Motor neuron (in vitro differentiated cells): ENCODE results near the gene CDCA7L. TPM values are rescaled to one million over a fixed set of nuclear protein-coding genes. Genes with fewer than 3 reads are reported as not detected.

Source experiments
- ATAC-seq, 8 experiments: fragments of 200-7000 bp; cut with Tn5 transposase; replicated peaks in 6 of 8; 2 replicates each; pipeline ENCODE4 v1.8.0; 2021; ENCODE audit warnings: mild to moderate bottlenecking in 8 of 8, moderate library complexity in 8 of 8
- H3K27ac ChIP-seq, 2 donors: fragments of 250-450 bp; sonication (Bioruptor Pico); 2 replicates each; pipeline ENCODE4 v1.9.0; 2021; ENCODE audit warnings: antibody characterized with exemption in 2 of 2, mild to moderate bottlenecking in 2 of 2, moderate library complexity in 1 of 2
- H3K4me1 ChIP-seq, 2 donors: fragments of 250-450 bp; sonication (Bioruptor Pico); replicated peaks in 1 of 2; 2 replicates each; pipeline ENCODE4 v1.6.1; 2021; ENCODE audit warnings: antibody characterized with exemption in 2 of 2, mild to moderate bottlenecking in 2 of 2, moderate library complexity in 1 of 2
- H3K4me3 ChIP-seq, 5 donors: fragments of 250-450 bp; sonication (Bioruptor Pico); 2 replicates each; pipeline ENCODE4 v1.9.0; 2021; ENCODE audit warnings: antibody characterized with exemption in 5 of 5, mild to moderate bottlenecking in 5 of 5, moderate library complexity in 4 of 5
- whole genome bisulfite sequencing, 10 experiments: fragments of 450-650 bp; shearing (Covaris generic); methylation state at CpG; one replicate each; pipeline ENCODE4 v1.0.0; 2022; 5-methylcytosine and 5-hydroxymethylcytosine counted together
- in situ Hi-C, 9 experiments: fragments of 400-800 bp; cut with MboI; loops; one replicate each; pipeline ENCODE4 v1.15.0; 2021; ENCODE audit warnings: low sequenced_read_pairs in 9 of 9, low pct_unique_long_range_greater_than_20kb in 2 of 9; ENCODE audit not compliant: unreplicated experiment in 9 of 9
- total RNA-seq, 8 experiments: library from RNA; unstranded; fragments of 300-600 nt; gene quantifications; 2 replicates each; pipeline versions ENCODE4 v1.2.3 to v1.2.4, GENCODE V29; 2022

The CDCA7L gene
- total RNA-seq, 8 experiments from 2014 or later = 13.0 to 36.2 (median 15.7) TPM

GRCh38 chr7:21851559-21851967 lies 94.1 kb downstream of the CDCA7L start:
- in situ Hi-C loops = no loop called here
- Histone ChIP-seq H3K4me1 (no peaks in the 10 kb centered on the region), H3K4me3 (no peak overlapping the region), H3K27ac (no peak overlapping the region)
- 60 to 100% (median 83%) methylated on average over 1 to 6 of the region's 6 CpGs; no CpG with 5 or more reads in 1 of the 10 experiments for WGBS, 10 experiments
- no peak for ATAC-seq
